ENCODE data around the gene PLXNA4.

DNA sequence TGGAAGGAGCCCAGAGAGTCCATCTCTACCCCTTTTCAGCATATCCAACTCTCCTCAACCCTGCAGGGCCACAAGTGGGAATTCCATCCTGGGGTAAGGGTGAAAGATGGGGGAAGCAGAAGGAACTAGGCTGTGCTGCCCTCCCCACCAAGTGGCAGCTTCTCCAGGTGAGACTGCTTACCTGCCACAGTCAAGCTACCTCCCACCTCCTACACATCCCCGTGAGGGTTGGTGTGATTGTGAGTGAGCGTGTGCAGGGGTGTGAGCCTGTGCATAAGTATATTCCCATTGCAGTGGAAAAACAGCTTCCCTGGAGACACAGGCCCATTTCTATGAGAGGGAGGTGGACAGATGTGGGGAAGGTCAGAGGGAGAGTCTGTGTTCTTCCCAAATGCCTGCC is 376.6 kb downstream of the PLXNA4 start:
- TF ChIP-seq, protein P1, sequence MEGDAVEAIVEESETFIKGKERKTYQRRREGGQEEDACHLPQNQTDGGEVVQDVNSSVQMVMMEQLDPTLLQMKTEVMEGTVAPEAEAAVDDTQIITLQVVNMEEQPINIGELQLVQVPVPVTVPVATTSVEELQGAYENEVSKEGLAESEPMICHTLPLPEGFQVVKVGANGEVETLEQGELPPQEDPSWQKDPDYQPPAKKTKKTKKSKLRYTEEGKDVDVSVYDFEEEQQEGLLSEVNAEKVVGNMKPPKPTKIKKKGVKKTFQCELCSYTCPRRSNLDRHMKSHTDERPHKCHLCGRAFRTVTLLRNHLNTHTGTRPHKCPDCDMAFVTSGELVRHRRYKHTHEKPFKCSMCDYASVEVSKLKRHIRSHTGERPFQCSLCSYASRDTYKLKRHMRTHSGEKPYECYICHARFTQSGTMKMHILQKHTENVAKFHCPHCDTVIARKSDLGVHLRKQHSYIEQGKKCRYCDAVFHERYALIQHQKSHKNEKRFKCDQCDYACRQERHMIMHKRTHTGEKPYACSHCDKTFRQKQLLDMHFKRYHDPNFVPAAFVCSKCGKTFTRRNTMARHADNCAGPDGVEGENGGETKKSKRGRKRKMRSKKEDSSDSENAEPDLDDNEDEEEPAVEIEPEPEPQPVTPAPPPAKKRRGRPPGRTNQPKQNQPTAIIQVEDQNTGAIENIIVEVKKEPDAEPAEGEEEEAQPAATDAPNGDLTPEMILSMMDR (IDR thresholded peaks at IDR 0.05), result no peak
- TF ChIP-seq POLR2A (IDR thresholded peaks at IDR 0.05), result no peak
